ENCODE measurements around the gene ADAM12.
"Not testable (repeated sequence)": the region's sequence is repeated elsewhere in the genome, so short reads cannot be mapped to it uniquely, and the experiment has no call there.

Gene ADAM12

GRCh38 chr10:126375926-126376554 is 12.2 kb downstream of the ADAM12 start:
- no peak for DNase-seq

GRCh38 chr10:126375299-126375698 is 13.0 kb downstream of the ADAM12 start:
- no peak for DNase-seq

GRCh38 chr10:126374435-126374834 is 13.8 kb downstream of the ADAM12 start:
- no peak for DNase-seq

- no peak for DNase-seq
Measured at GRCh38 chr10:126373972-126374371, 14.3 kb downstream of the ADAM12 start.

GRCh38 chr10:126373147-126373546 is 15.1 kb downstream of the ADAM12 start:
- DNase-seq = peak in 3 of 58 donors; percentile 13 to 21 (median 17)

- DNase-seq = no peak
Measured at GRCh38 chr10:126372396-126372795, 15.9 kb downstream of the ADAM12 start.

GRCh38 chr10:126369125-126369710 is 19.1 kb downstream of the ADAM12 start:
- DNase-seq = no peak

GRCh38 chr10:126357169-126357568 is 31.1 kb downstream of the ADAM12 start:
- DNase-seq = no peak

- no peak for DNase-seq
Measured at GRCh38 chr10:126353666-126354065, 34.6 kb downstream of the ADAM12 start.

GRCh38 chr10:126352453-126352852 is 35.8 kb downstream of the ADAM12 start:
- no peak for DNase-seq

GRCh38 chr10:126351021-126351420 is 37.3 kb downstream of the ADAM12 start:
- no peak for DNase-seq

GRCh38 chr10:126350216-126350992 is 37.9 kb downstream of the ADAM12 start:
- peak in 27 of 58 donors; percentile 2 to 54 (median 24) for DNase-seq

- no peak for DNase-seq
Measured at GRCh38 chr10:126349676-126350075, 38.6 kb downstream of the ADAM12 start.

GRCh38 chr10:126349101-126349500 is 39.2 kb downstream of the ADAM12 start:
- peak in 14 of 58 donors; percentile 2 to 39 (median 18) for DNase-seq

- DNase-seq = not testable (repeated sequence)
Measured at GRCh38 chr10:126343496-126343895, 44.8 kb downstream of the ADAM12 start.

GRCh38 chr10:126342680-126343079 is 45.6 kb downstream of the ADAM12 start:
- no peak for DNase-seq

GRCh38 chr10:126341491-126341890 is 46.8 kb downstream of the ADAM12 start:
- DNase-seq = no peak

- no peak for DNase-seq
Measured at GRCh38 chr10:126337251-126337810, 50.9 kb downstream of the ADAM12 start.

GRCh38 chr10:126336801-126337200 is 51.5 kb downstream of the ADAM12 start:
- no peak for DNase-seq

GRCh38 chr10:126334272-126334671 is 54.0 kb downstream of the ADAM12 start:
- DNase-seq = no peak

GRCh38 chr10:126332576-126332975 is 55.7 kb downstream of the ADAM12 start:
- no peak for DNase-seq

- no peak for DNase-seq
Measured at GRCh38 chr10:126331101-126331500, 57.2 kb downstream of the ADAM12 start.
